ENCODE data around the gene C11orf87. TPM values are rescaled to one million over a fixed set of nuclear protein-coding genes. Genes with fewer than 3 reads are reported as not detected.

C11orf87 gene
- not detected for total RNA-seq
- not detected for polyA plus RNA-seq

DNA sequence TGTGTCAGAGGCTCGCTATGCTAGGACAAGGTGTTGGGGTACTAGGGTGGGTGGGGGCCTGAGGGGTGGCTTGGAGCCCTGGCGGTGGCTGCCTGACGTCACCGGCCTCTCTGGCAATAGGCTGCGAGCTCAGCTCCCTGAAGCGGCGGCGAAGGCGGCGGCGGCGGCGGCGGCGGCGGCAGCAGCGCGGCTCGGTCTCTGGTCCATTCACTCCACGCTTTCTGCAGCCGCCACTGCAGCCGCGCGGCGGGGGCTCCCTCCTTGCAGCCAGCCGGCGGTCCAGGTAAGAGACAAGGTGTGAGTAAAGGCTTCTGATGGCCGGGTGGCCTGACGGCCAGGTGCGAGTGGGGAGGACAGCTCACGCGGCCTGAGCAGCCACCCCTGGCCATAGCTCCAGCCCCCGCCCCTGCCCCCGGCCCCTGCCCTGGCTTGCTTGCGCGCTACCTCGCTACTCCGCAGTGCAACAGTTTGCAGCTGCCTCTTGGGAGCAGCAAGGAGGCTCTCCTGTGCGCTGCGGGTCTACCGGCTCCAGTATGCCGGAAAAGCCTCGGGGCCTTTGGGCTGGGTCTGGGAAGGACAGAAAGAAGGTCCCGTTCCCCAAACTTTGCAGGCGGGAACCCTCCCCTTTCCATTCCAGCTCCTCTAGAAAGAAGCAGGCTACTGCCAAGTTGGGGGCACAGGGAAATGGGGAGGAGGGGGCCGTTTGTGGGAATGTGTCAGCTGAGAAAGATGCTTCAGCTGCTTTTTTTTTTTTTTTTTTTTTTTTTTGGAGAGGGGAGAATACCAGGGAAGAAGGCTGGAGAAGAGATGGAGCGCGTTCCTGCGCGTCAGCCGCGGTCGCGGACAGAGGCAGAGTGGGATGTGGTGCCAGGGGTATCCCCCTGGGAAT is at the start of gene C11orf87:
Gene C11orf87, plus strand, starts transcription at position 210 of the 889 bp plus-strand sequence. CDS start 1,444 bp downstream, outside the sequence.
- DNase-seq = peak in 2 of 6 donors; percentile 57 to 63
- H3K27me3 ChIP-seq = peaks cover 0 to 29% (median 3%) of the 10 kb centered on the region in 4 donors
- no peak for FAIRE-seq
- H3K36me3 ChIP-seq = no peaks in the 10 kb centered on the region
- H3K4me3 ChIP-seq = peak within 1 kb of the TSS in 2 of 4 donors; percentile 12 to 23
- H3K4me1 ChIP-seq = peaks cover 0 to 4% (median 0%) of the 10 kb centered on the region in 3 donors
- intact Hi-C loops (cut with DNase I) = no loop called here
- ATAC-seq = peak in 3 of 4 donors; percentile 20 to 64 (median 54)
- H3K27ac ChIP-seq = no peak within 1 kb of the TSS
- 2 to 3% methylated on average over 39 to 54 of the region's 54 CpGs for WGBS, 2 donors
- H3K9me3 ChIP-seq = no peaks in the 10 kb centered on the region
- TF ChIP-seq, protein P1, sequence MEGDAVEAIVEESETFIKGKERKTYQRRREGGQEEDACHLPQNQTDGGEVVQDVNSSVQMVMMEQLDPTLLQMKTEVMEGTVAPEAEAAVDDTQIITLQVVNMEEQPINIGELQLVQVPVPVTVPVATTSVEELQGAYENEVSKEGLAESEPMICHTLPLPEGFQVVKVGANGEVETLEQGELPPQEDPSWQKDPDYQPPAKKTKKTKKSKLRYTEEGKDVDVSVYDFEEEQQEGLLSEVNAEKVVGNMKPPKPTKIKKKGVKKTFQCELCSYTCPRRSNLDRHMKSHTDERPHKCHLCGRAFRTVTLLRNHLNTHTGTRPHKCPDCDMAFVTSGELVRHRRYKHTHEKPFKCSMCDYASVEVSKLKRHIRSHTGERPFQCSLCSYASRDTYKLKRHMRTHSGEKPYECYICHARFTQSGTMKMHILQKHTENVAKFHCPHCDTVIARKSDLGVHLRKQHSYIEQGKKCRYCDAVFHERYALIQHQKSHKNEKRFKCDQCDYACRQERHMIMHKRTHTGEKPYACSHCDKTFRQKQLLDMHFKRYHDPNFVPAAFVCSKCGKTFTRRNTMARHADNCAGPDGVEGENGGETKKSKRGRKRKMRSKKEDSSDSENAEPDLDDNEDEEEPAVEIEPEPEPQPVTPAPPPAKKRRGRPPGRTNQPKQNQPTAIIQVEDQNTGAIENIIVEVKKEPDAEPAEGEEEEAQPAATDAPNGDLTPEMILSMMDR (IDR thresholded peaks at IDR 0.05) = no peak

- Histone ChIP-seq H3K9me3 (no peaks in the 10 kb centered on the region), H3K4me3 (no peak overlapping the region), H3K27me3 (no peaks in the 10 kb centered on the region), H3K27ac (no peak overlapping the region), H3K36me3 (no peaks in the 10 kb centered on the region), H3K4me1 (no peaks in the 10 kb centered on the region)
- intact Hi-C loops (cut with DNase I) = no loop called here
- no peak for ATAC-seq
- no peak for DNase-seq
- TF ChIP-seq, protein P1 (IDR thresholded peaks at IDR 0.05) = no peak
- FAIRE-seq = no peak
Observed at GRCh38 chr11:109374032-109374431, 48.0 kb upstream of the C11orf87 start.

GRCh38 chr11:109374441-109374840 is 47.5 kb upstream of the C11orf87 start:
- ATAC-seq = no peak

GRCh38 chr11:109377039-109377742 is 44.8 kb upstream of the C11orf87 start:
- FAIRE-seq (no peak), DNase-seq (no peak), ATAC-seq (no peak)
- Histone ChIP-seq H3K36me3 (no peaks in the 10 kb centered on the region), H3K4me3 (no peak overlapping the region), H3K4me1 (no peaks in the 10 kb centered on the region), H3K27me3 (no peaks in the 10 kb centered on the region), H3K9me3 (no peaks in the 10 kb centered on the region), H3K27ac (no peak overlapping the region)
- TF ChIP-seq, protein P1 (IDR thresholded peaks at IDR 0.05) = no peak
- intact Hi-C loops (cut with DNase I) = no loop called here
- WGBS, 2 donors = 71 to 76% methylated on average over 4 of the region's 4 CpGs

More at GRCh38 chr11:109374441-109374840, 47.5 kb upstream of the C11orf87 start:
- TF ChIP-seq, protein P1 (IDR thresholded peaks at IDR 0.05) = no peak
- DNase-seq (no peak), FAIRE-seq (no peak)
- Histone ChIP-seq H3K27ac (no peak overlapping the region), H3K9me3 (no peaks in the 10 kb centered on the region), H3K4me1 (no peaks in the 10 kb centered on the region), H3K27me3 (no peaks in the 10 kb centered on the region), H3K4me3 (no peak overlapping the region), H3K36me3 (no peaks in the 10 kb centered on the region)
- intact Hi-C loops (cut with DNase I) = no loop called here
- 70 to 76% methylated on average over 4 of the region's 4 CpGs for WGBS, 2 donors

All from pancreas (tissue), 10 donors.